A549 (cell line): Measurements from ENCODE around the gene ST6GALNAC4. TPM values are rescaled to one million over a fixed set of nuclear protein-coding genes. Genes with fewer than 3 reads are reported as not detected.

Experiments used
- ATAC-seq, 2 experiments: fragments of 200-7000 bp in 1 of 2; fragments of >200 bp in 1 of 2; cut with Nextera tagmentation in 1 of 2; cut with Tn5 transposase in 1 of 2; 3 replicates each; pipeline versions ENCODE4 v1.8.0 to v1.9.1; 2018 to 2020; ENCODE audit warnings: mild to moderate bottlenecking in 1 of 2, moderate library complexity in 1 of 2
- CTCF ChIA-PET: fragments of 300-600 bp; sonication (Branson Sonifier 250); formaldehyde crosslinking; extraction: SDS; loops from one replicate; lab custom pipeline; 2021; ENCODE audit warnings: antibody characterized with exemption, inconsistent platforms; lab: Yijun Ruan, JAX
- POLR2A ChIA-PET: fragments of 350-600 bp; formaldehyde crosslinking; extraction: SDS; loops from one replicate; lab custom pipeline; 2021; ENCODE audit warnings: antibody characterized with exemption, inconsistent platforms; lab: Yijun Ruan, JAX
- DNase-seq, 2 experiments: peaks; one replicate each; pipeline versions ENCODE4 v3.0.0 to v3.0.0-alpha.2; 2011 to 2016; ENCODE audit warnings: low read depth in 1 of 2, low spot score in 1 of 2
- FAIRE-seq: peaks from 2 replicates; lab custom pipeline; 2011; peaks lifted over from hg19 to GRCh38; lab: Jason Lieb, UNC
- H3K27ac ChIP-seq, 2 experiments: fragments of >200 bp; sonication (Bioruptor Twin); formaldehyde crosslinking; 3 replicates each; pipeline ENCODE4 v1.5.1; 2016 to 2017
- H3K4me1 ChIP-seq: fragments of >200 bp; sonication (Bioruptor Twin); formaldehyde crosslinking; 3 replicates; pipeline ENCODE4 v1.6.1; 2016
- H3K4me2 ChIP-seq: fragments of >200 bp; sonication (Bioruptor Twin); formaldehyde crosslinking; 3 replicates; pipeline ENCODE4 v1.6.1; 2016
- H3K4me3 ChIP-seq: fragments of >200 bp; sonication (Bioruptor Twin); formaldehyde crosslinking; 3 replicates; pipeline ENCODE4 v1.5.1; 2016
- H3K9me3 ChIP-seq: fragments of >200 bp; sonication (Bioruptor Twin); formaldehyde crosslinking; 3 replicates; pipeline ENCODE4 v1.6.1; 2016
- BCL3 ChIP-seq: fragments of >200 bp; sonication (Bioruptor Twin); formaldehyde crosslinking; IDR thresholded peaks from 3 replicates; pipeline ENCODE4 v1.6.1; 2016
- EHF ChIP-seq: fragments of 250-450 bp; sonication (Bioruptor Pico); IDR thresholded peaks from 2 replicates; pipeline ENCODE4 v1.5.0; 2020; ENCODE audit warnings: mild to moderate bottlenecking
- ESRRA ChIP-seq: fragments of 150-350 bp; IDR thresholded peaks from 2 replicates; pipeline ENCODE4 v1.6.1; 2014; ENCODE audit warnings: mild to moderate bottlenecking, low read length, borderline replicate concordance
- GATA3 ChIP-seq: IDR thresholded peaks from 2 replicates; pipeline ENCODE4 v1.6.1; 2012; ENCODE audit warnings: borderline replicate concordance
- HES2 ChIP-seq: fragments of >200 bp; sonication (Bioruptor Twin); formaldehyde crosslinking; IDR thresholded peaks from 2 replicates; pipeline ENCODE4 v1.6.1; 2016
- HOXB13 ChIP-seq: fragments of 250-450 bp; sonication (Bioruptor Pico); IDR thresholded peaks from 2 replicates; pipeline ENCODE4 v1.5.0; 2020; ENCODE audit warnings: low read depth, mild to moderate bottlenecking, moderate library complexity
- HOXB5 ChIP-seq: fragments of 250-450 bp; sonication (Bioruptor Pico); IDR thresholded peaks from 2 replicates; pipeline ENCODE4 v1.5.0; 2020; ENCODE audit warnings: mild to moderate bottlenecking, moderate library complexity
- JUNB ChIP-seq: fragments of >200 bp; sonication (Bioruptor Twin); formaldehyde crosslinking; IDR thresholded peaks from 2 replicates; pipeline ENCODE4 v1.6.1; 2016
- KDM1A ChIP-seq: fragments of 200-600 bp; sonication (generic); IDR thresholded peaks from 2 replicates; pipeline ENCODE4 v1.6.1; 2016; ENCODE audit warnings: low read depth, mild to moderate bottlenecking
- KDM5A ChIP-seq: fragments of 200-600 bp; sonication (generic); IDR thresholded peaks from 2 replicates; pipeline ENCODE4 v1.6.1; 2016; ENCODE audit warnings: antibody characterized with exemption, mild to moderate bottlenecking
- MAZ ChIP-seq: fragments of 150-350 bp; IDR thresholded peaks from 2 replicates; pipeline ENCODE4 v1.6.1; 2014; ENCODE audit warnings: antibody characterized with exemption, low read depth, low read length, borderline replicate concordance
- NFE2L2 ChIP-seq: fragments of 150-350 bp; conservative IDR thresholded peaks from 2 replicates; pipeline ENCODE4 v1.6.1; 2014; ENCODE audit warnings: low read length
- POLR2A ChIP-seq: IDR thresholded peaks from 2 replicates; pipeline ENCODE4 v1.6.1; 2012; ENCODE audit warnings: mild to moderate bottlenecking, low read length
- POLR2AphosphoS2 ChIP-seq: conservative IDR thresholded peaks from 2 replicates; pipeline ENCODE4 v1.6.1; 2012; ENCODE audit warnings: low read length, improper control_type of control experiment, inconsistent platforms
- RAD21 ChIP-seq, 2 experiments: fragments of >200 bp in 1 of 2; sonication (Bioruptor Twin) in 1 of 2; formaldehyde crosslinking in 1 of 2; IDR thresholded peaks in 1 of 2; conservative IDR thresholded peaks in 1 of 2; 2 replicates in 1 of 2; 3 replicates in 1 of 2; pipeline ENCODE4 v1.6.1; 2012 to 2018; ENCODE audit warnings: inconsistent platforms in 1 of 2
- RARB ChIP-seq: fragments of 250-450 bp; sonication (Bioruptor Pico); IDR thresholded peaks from 2 replicates; pipeline ENCODE4 v1.8.0; 2021; ENCODE audit warnings: mild to moderate bottlenecking, moderate library complexity
- RCOR1 ChIP-seq: fragments of 150-350 bp; IDR thresholded peaks from 2 replicates; pipeline ENCODE4 v1.6.1; 2014; ENCODE audit warnings: antibody characterized with exemption, low read length, low read depth
- RFX5 ChIP-seq: fragments of 450-650 bp; IDR thresholded peaks from 2 replicates; pipeline ENCODE4 v1.7.1; 2014; ENCODE audit warnings: antibody characterized with exemption, mild to moderate bottlenecking, moderate library complexity
- RNF2 ChIP-seq: fragments of 200-600 bp; sonication (generic); IDR thresholded peaks from 2 replicates; pipeline ENCODE4 v1.6.1; 2016; ENCODE audit warnings: low read depth, mild to moderate bottlenecking, antibody characterized with exemption, moderate library complexity, borderline replicate concordance
- SMC3 ChIP-seq: fragments of >200 bp; sonication (Bioruptor Twin); formaldehyde crosslinking; IDR thresholded peaks from 3 replicates; pipeline ENCODE4 v1.6.1; 2018; ENCODE audit warnings: inconsistent platforms
- SREBF2 ChIP-seq: fragments of 450-650 bp; IDR thresholded peaks from 2 replicates; pipeline ENCODE4 v1.6.1; 2014; ENCODE audit warnings: mild to moderate bottlenecking, moderate library complexity
- TFCP2L1 ChIP-seq: fragments of 250-450 bp; sonication (Bioruptor Pico); IDR thresholded peaks from 2 replicates; pipeline ENCODE4 v1.5.0; 2021; ENCODE audit warnings: mild to moderate bottlenecking
- TP53 ChIP-seq: fragments of 250-450 bp; sonication (Bioruptor Pico); IDR thresholded peaks from 2 replicates; pipeline ENCODE4 v1.5.0; 2021; ENCODE audit warnings: mild to moderate bottlenecking, moderate library complexity
- ZFP36 ChIP-seq: fragments of 450-650 bp; IDR thresholded peaks from 2 replicates; pipeline ENCODE4 v1.6.1; 2014; ENCODE audit warnings: borderline replicate concordance; ENCODE audit not compliant: partially characterized antibody
- ZNF302 ChIP-seq: fragments of 250-450 bp; sonication (Bioruptor Pico); IDR thresholded peaks from 2 replicates; pipeline ENCODE4 v1.9.0; 2021; ENCODE audit warnings: inconsistent platforms, mild to moderate bottlenecking, moderate library complexity
- ZSCAN20 ChIP-seq: fragments of 250-450 bp; sonication (Bioruptor Pico); IDR thresholded peaks from 2 replicates; pipeline ENCODE4 v1.8.0; 2022; ENCODE audit warnings: mild to moderate bottlenecking, moderate library complexity
- WGBS: methylation state at CpG from one replicate; pipeline ENCODE4 v1.1.6; 2017; ENCODE audit errors: missing lambda C conversion rate; 5-methylcytosine and 5-hydroxymethylcytosine counted together
- polyA plus RNA-seq, 4 experiments: library from polyadenylated mRNA; depleted of rRNA in 3 of 4; stranded (reverse); fragments of >200 nt; fragmentation: RNase III in 1 of 4; extraction: RNeasy Plus Mini Kit Qiagen cat#74134 plus additional on column Dnase treatment in 1 of 4; gene quantifications; 2 replicates in 3 of 4; 3 replicates in 1 of 4; pipeline ENCODE4 v1.2.3, GENCODE V29; 2011 to 2017

The ST6GALNAC4 gene
- polyA plus RNA-seq, 2 of the 4 experiments (the other 2 are of a cell fraction), result 11.0 to 24.8 TPM

GRCh38 chr9:127868278-127868902, 48.5 kb downstream of the ST6GALNAC4 start:
- no peak overlapping the region for H3K27ac ChIP-seq
- DNase-seq, result no peak
- no peak overlapping the region for H3K4me3 ChIP-seq
- POLR2A ChIA-PET, result no interaction called here
- H3K4me1 ChIP-seq, result no peaks in the 10 kb centered on the region
- ATAC-seq, result no peak
- 95% methylated on average over 18 of the region's 18 CpGs for WGBS
- H3K9me3 ChIP-seq, result no peaks in the 10 kb centered on the region
- no peak for TF ChIP-seq MAZ
- TF ChIP-seq TP53 (CRISPR knock-in tag), result no peak
- no peak for TF ChIP-seq KDM1A
- TF ChIP-seq RCOR1, result no peak
- TF ChIP-seq ZNF302 (CRISPR knock-in tag), result no peak
- no peak for TF ChIP-seq SMC3
- no peak for TF ChIP-seq HOXB5 (CRISPR knock-in tag)
- no peak for FAIRE-seq
- no peak overlapping the region for H3K4me2 ChIP-seq
- CTCF ChIA-PET, result interaction anchor here (0.8 to 13.7 kb wide), 21 partner anchors 13 to 380 kb away, joined by 3 to 117 read pairs (median 20); partner anchors contain the start of genes CDK9, ENG, FPGS and ST6GALNAC4

DNA sequence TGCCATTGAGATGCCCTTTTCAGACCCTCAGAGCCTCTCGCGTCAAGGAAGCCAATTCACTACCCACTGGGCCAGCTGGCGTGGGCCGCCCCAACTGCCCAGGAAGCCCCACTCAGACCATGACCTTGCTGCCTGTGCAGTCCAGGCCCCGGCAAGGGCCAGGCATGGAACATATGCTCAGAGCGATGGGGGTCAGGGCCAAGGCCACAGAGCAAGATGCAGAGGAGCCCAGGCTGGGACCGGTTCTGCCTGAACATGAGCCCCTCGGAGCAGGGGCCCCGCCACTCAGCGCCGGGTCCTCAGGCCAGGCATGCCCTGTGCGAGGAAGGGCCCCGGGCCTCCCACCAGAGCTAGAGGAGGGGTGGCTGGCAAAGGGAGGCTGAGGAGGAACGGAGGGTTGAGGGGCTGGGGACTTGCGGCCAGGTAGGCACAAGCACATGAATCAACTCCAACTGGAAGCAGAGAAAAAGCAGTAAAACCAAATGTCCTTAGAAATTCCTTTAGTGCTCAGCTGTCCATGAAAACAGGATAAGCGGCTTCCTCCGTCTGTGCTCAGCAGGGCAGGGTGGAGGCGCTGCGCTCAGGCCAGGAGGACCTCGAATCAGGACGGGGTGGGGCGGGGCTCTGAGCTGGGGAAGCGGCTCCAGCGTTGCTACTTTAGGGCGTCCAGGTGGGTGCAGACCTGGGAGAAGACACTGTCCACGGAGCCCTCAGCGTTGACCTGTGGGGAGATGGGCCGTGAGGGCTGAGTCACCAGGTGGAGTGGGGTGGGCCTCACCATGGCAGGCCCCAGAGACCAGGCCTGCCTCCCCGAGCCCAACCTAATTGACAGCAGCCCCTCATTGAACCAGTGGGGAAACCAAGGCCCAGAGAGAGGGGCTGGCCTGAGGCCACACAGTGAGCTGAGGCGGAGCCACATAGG, 49.2 kb downstream of the ST6GALNAC4 start:
- WGBS, result 87% methylated on average over 28 of the region's 30 CpGs
- DNase-seq, result no peak
- no peak for FAIRE-seq
- Histone ChIP-seq H3K9me3 (no peaks in the 10 kb centered on the region), H3K27ac (no peak overlapping the region), H3K4me1 (no peaks in the 10 kb centered on the region), H3K4me2 (no peak overlapping the region), H3K4me3 (no peak overlapping the region)
- CTCF ChIA-PET, result interaction anchor here (0.8 to 13.7 kb wide), 12 partner anchors 9 to 279 kb away, joined by 3 to 117 read pairs (median 26); partner anchors contain the start of gene TOR2A
- no peak for ATAC-seq
- POLR2A ChIA-PET, result no interaction called here
- no peak for TF ChIP-seq ESRRA
- TF ChIP-seq NFE2L2, result no peak
- TF ChIP-seq EHF (CRISPR knock-in tag), result no peak
- no peak for TF ChIP-seq TFCP2L1
- no peak for TF ChIP-seq HES2
- no peak for TF ChIP-seq RAD21 (conservative IDR thresholded peaks at IDR 0.05 in 1 of 2, IDR thresholded peaks at IDR 0.05 in 1 of 2)
- TF ChIP-seq JUNB, result no peak
- no peak for TF ChIP-seq KDM1A
- no peak for TF ChIP-seq POLR2AphosphoS2
- no peak for TF ChIP-seq HOXB13 (CRISPR knock-in tag)
- TF ChIP-seq SREBF2, result no peak
- no peak for TF ChIP-seq RARB
- TF ChIP-seq RFX5, result no peak
- TF ChIP-seq KDM5A, result no peak
- no peak for TF ChIP-seq POLR2A
- TF ChIP-seq MAZ, result no peak
- TF ChIP-seq BCL3, result no peak

- FAIRE-seq (no peak), DNase-seq (no peak), ATAC-seq (no peak)
- ChIA-PET CTCF (interaction anchor here (1.0 to 13.7 kb wide), 4 partner anchors 10 to 133 kb away, joined by 3 to 117 read pairs (median 32); partner anchors contain the start of gene TOR2A), POLR2A (no interaction called here)
- 90% methylated on average over 13 of the region's 13 CpGs for WGBS
- Histone ChIP-seq H3K4me3 (no peak overlapping the region), H3K4me2 (no peak overlapping the region), H3K27ac (no peak overlapping the region), H3K9me3 (no peaks in the 10 kb centered on the region), H3K4me1 (no peaks in the 10 kb centered on the region)
- no peak for TF ChIP-seq GATA3
- TF ChIP-seq ZFP36, result no peak
- no peak for TF ChIP-seq ZSCAN20 (CRISPR knock-in tag)
- no peak for TF ChIP-seq RNF2
Observed at GRCh38 chr9:127866535-127866934, 50.3 kb downstream of the ST6GALNAC4 start.
